Measurements from ENCODE around the gene KRTAP5-11. TPM values are rescaled to one million over a fixed set of nuclear protein-coding genes. Genes with fewer than 3 reads are reported as not detected.
"Not testable (repeated sequence)": the region's sequence is repeated elsewhere in the genome, so short reads cannot be mapped to it uniquely, and the experiment has no call there.

The KRTAP5-11 gene
- total RNA-seq, 1 donor from 2014 or later, result not detected

- intact Hi-C loops (cut with micrococcal nuclease), result no loop called here
Observed at GRCh38 chr11:71581826-71582225, 849 bp downstream of the KRTAP5-11 start.

GRCh38 chr11:71580057-71581003 lies 2.3 kb downstream of the KRTAP5-11 start:
- intact Hi-C loops (cut with micrococcal nuclease), result no loop called here

GRCh38 chr11:71579513-71579912 lies 3.2 kb downstream of the KRTAP5-11 start:
- intact Hi-C loops (cut with micrococcal nuclease), result not testable (repeated sequence)

- intact Hi-C loops (cut with micrococcal nuclease), result no loop called here
Observed at GRCh38 chr11:71577469-71578004, 5.1 kb downstream of the KRTAP5-11 start.

- intact Hi-C loops (cut with micrococcal nuclease), result not testable (repeated sequence)
Observed at GRCh38 chr11:71576688-71577465, 5.8 kb downstream of the KRTAP5-11 start.

- intact Hi-C loops (cut with micrococcal nuclease), result no loop called here
Observed at GRCh38 chr11:71575723-71576424, 6.8 kb downstream of the KRTAP5-11 start.

GRCh38 chr11:71574418-71574817 lies 8.3 kb downstream of the KRTAP5-11 start:
- intact Hi-C loops (cut with micrococcal nuclease), result no loop called here

GRCh38 chr11:71572811-71573210 lies 9.9 kb downstream of the KRTAP5-11 start:
- intact Hi-C loops (cut with micrococcal nuclease), result no loop called here

- intact Hi-C loops (cut with micrococcal nuclease), result not testable (repeated sequence)
Observed at GRCh38 chr11:71571101-71571850, 11.4 kb downstream of the KRTAP5-11 start.

- intact Hi-C loops (cut with micrococcal nuclease), result no loop called here
Observed at GRCh38 chr11:71568704-71569349, 13.8 kb downstream of the KRTAP5-11 start.

GRCh38 chr11:71567633-71568032 lies 15.0 kb downstream of the KRTAP5-11 start:
- intact Hi-C loops (cut with micrococcal nuclease), result not testable (repeated sequence)

- intact Hi-C loops (cut with micrococcal nuclease), result not testable (repeated sequence)
Observed at GRCh38 chr11:71566626-71567599, 15.8 kb downstream of the KRTAP5-11 start.

GRCh38 chr11:71566081-71566620 lies 16.5 kb downstream of the KRTAP5-11 start:
- intact Hi-C loops (cut with micrococcal nuclease), result no loop called here

GRCh38 chr11:71565263-71565662 lies 17.4 kb downstream of the KRTAP5-11 start, which contains the start of gene KRTAP5-10:
Gene KRTAP5-10 (plus strand): TSS chr11:71565563. CDS start chr11:71565588, 25 bp downstream.
- intact Hi-C loops (cut with micrococcal nuclease), result no loop called here

GRCh38 chr11:71564430-71564829 lies 18.2 kb downstream of the KRTAP5-11 start:
- intact Hi-C loops (cut with micrococcal nuclease), result no loop called here

GRCh38 chr11:71563406-71563805 lies 19.3 kb downstream of the KRTAP5-11 start:
- intact Hi-C loops (cut with micrococcal nuclease), result no loop called here

GRCh38 chr11:71562120-71562519 lies 20.6 kb downstream of the KRTAP5-11 start:
- intact Hi-C loops (cut with micrococcal nuclease), result no loop called here

- intact Hi-C loops (cut with micrococcal nuclease), result no loop called here
Observed at GRCh38 chr11:71558996-71559395, 23.7 kb downstream of the KRTAP5-11 start.

Data from T-helper 2 cell treated with Interferon-gamma antibody and Interleukin-4, amounts not matched to agents 100 ng/mL and 5 ng/mL, for 36 hours (primary cell).